HEK293 (cell line): ENCODE data around the gene KCNK1.

ENCODE experiments used
- GLI4 ChIP-seq: fragments of 450-650 bp; formaldehyde crosslinking; IDR thresholded peaks from 2 replicates; pipeline ENCODE4 v1.5.1; 2016; ENCODE audit warnings: missing biosample characterization, missing genetic modification characterization
- KLF1 ChIP-seq: fragments of 450-650 bp; formaldehyde crosslinking; IDR thresholded peaks from 2 replicates; pipeline ENCODE4 v1.5.1; 2016; ENCODE audit warnings: missing biosample characterization, missing genetic modification characterization
- KLF8 ChIP-seq: fragments of 450-650 bp; formaldehyde crosslinking; IDR thresholded peaks from 2 replicates; pipeline ENCODE4 v1.5.1; 2016; ENCODE audit warnings: missing biosample characterization, missing genetic modification characterization
- KLF9 ChIP-seq: fragments of 450-650 bp; formaldehyde crosslinking; IDR thresholded peaks from 2 replicates; pipeline ENCODE4 v1.5.1; 2016; ENCODE audit warnings: missing biosample characterization, missing genetic modification characterization, low read depth
- MZF1 ChIP-seq: fragments of 450-650 bp; formaldehyde crosslinking; IDR thresholded peaks from 2 replicates; pipeline ENCODE4 v1.5.1; 2017; ENCODE audit warnings: missing biosample characterization, missing genetic modification characterization, borderline replicate concordance
- OSR2 ChIP-seq: fragments of 450-650 bp; formaldehyde crosslinking; IDR thresholded peaks from 2 replicates; pipeline ENCODE4 v1.5.1; 2016; ENCODE audit warnings: missing biosample characterization, missing genetic modification characterization
- PRDM6 ChIP-seq: fragments of 450-650 bp; formaldehyde crosslinking; IDR thresholded peaks from 2 replicates; pipeline ENCODE4 v1.5.1; 2017; ENCODE audit warnings: missing biosample characterization, missing genetic modification characterization
- SETDB1 ChIP-seq: IDR thresholded peaks from one replicate; pipeline ENCODE4 v1.6.1; 2017; ENCODE audit warnings: mild to moderate bottlenecking, low read length, moderate library complexity, mixed read lengths; ENCODE audit not compliant: insufficient read length
- ZBTB1 ChIP-seq: fragments of 450-650 bp; formaldehyde crosslinking; IDR thresholded peaks from 2 replicates; pipeline ENCODE4 v1.5.1; 2016; ENCODE audit warnings: missing biosample characterization, missing genetic modification characterization
- ZBTB20 ChIP-seq: fragments of 450-650 bp; formaldehyde crosslinking; IDR thresholded peaks from 2 replicates; pipeline ENCODE4 v1.5.1; 2016; ENCODE audit warnings: missing biosample characterization, missing genetic modification characterization
- ZBTB48 ChIP-seq: fragments of 450-650 bp; formaldehyde crosslinking; IDR thresholded peaks from 2 replicates; pipeline ENCODE4 v1.5.1; 2016; ENCODE audit warnings: missing biosample characterization, missing genetic modification characterization
- ZBTB6 ChIP-seq: fragments of 450-650 bp; formaldehyde crosslinking; IDR thresholded peaks from 2 replicates; pipeline ENCODE4 v1.5.1; 2017; ENCODE audit warnings: missing biosample characterization, missing genetic modification characterization
- ZFP37 ChIP-seq: fragments of 450-650 bp; formaldehyde crosslinking; IDR thresholded peaks from 2 replicates; pipeline ENCODE4 v1.5.1; 2016; ENCODE audit warnings: missing biosample characterization, missing genetic modification characterization
- ZNF140 ChIP-seq: fragments of 450-650 bp; formaldehyde crosslinking; IDR thresholded peaks from 2 replicates; pipeline ENCODE4 v1.5.1; 2016; ENCODE audit warnings: missing biosample characterization, missing genetic modification characterization
- ZNF169 ChIP-seq: fragments of 450-650 bp; formaldehyde crosslinking; IDR thresholded peaks from 2 replicates; pipeline ENCODE4 v1.5.1; 2016; ENCODE audit warnings: missing biosample characterization, missing genetic modification characterization
- ZNF423 ChIP-seq: fragments of 450-650 bp; formaldehyde crosslinking; IDR thresholded peaks from 2 replicates; pipeline ENCODE4 v1.5.1; 2016; ENCODE audit warnings: missing biosample characterization, missing genetic modification characterization
- ZNF670 ChIP-seq: fragments of 450-650 bp; formaldehyde crosslinking; IDR thresholded peaks from 2 replicates; pipeline ENCODE4 v1.5.1; 2016; ENCODE audit warnings: missing biosample characterization, missing genetic modification characterization, low read depth
- ZNF692 ChIP-seq: fragments of 450-650 bp; formaldehyde crosslinking; IDR thresholded peaks from 2 replicates; pipeline ENCODE4 v1.5.1; 2016; ENCODE audit warnings: missing biosample characterization, missing genetic modification characterization
- ZNF76 ChIP-seq: fragments of 450-650 bp; formaldehyde crosslinking; IDR thresholded peaks from 2 replicates; pipeline ENCODE4; 2016; ENCODE audit warnings: low read depth, missing biosample characterization, missing genetic modification characterization, borderline replicate concordance
- ZNF777 ChIP-seq: fragments of 450-650 bp; formaldehyde crosslinking; IDR thresholded peaks from 2 replicates; pipeline ENCODE4 v1.5.1; 2017; ENCODE audit warnings: missing biosample characterization, missing genetic modification characterization, borderline replicate concordance
- ZSCAN30 ChIP-seq: fragments of 450-650 bp; IDR thresholded peaks from 2 replicates; pipeline ENCODE4 v1.5.1; 2018; ENCODE audit warnings: missing biosample characterization, mild to moderate bottlenecking, missing genetic modification characterization, moderate library complexity
- ZXDB ChIP-seq: fragments of 450-650 bp; formaldehyde crosslinking; IDR thresholded peaks from 2 replicates; pipeline ENCODE4 v1.5.1; 2016; ENCODE audit warnings: missing biosample characterization, missing genetic modification characterization
- TF ChIP-seq, protein P1 (sequence below): fragments of 450-650 bp; formaldehyde crosslinking; IDR thresholded peaks from 2 replicates; pipeline ENCODE4 v1.5.1; 2016; ENCODE audit warnings: missing biosample characterization, missing genetic modification characterization, borderline replicate concordance
- TF ChIP-seq, protein P2 (sequence below): fragments of 450-650 bp; formaldehyde crosslinking; IDR thresholded peaks from 2 replicates; pipeline ENCODE4 v1.5.1; 2016; ENCODE audit warnings: missing biosample characterization, missing genetic modification characterization
- TF ChIP-seq, protein P3 (sequence below): fragments of 450-650 bp; formaldehyde crosslinking; IDR thresholded peaks from 2 replicates; pipeline ENCODE4 v1.5.1; 2016; ENCODE audit warnings: missing biosample characterization, missing genetic modification characterization
- TF ChIP-seq, protein P4 (sequence below): fragments of 450-650 bp; formaldehyde crosslinking; IDR thresholded peaks from 2 replicates; pipeline ENCODE4 v1.5.1; 2016; ENCODE audit warnings: missing biosample characterization, missing genetic modification characterization

KCNK1 gene

GRCh38 chr1:233635765-233636502 is 22.0 kb downstream of the KCNK1 start (continued):
- TF ChIP-seq, protein P1, sequence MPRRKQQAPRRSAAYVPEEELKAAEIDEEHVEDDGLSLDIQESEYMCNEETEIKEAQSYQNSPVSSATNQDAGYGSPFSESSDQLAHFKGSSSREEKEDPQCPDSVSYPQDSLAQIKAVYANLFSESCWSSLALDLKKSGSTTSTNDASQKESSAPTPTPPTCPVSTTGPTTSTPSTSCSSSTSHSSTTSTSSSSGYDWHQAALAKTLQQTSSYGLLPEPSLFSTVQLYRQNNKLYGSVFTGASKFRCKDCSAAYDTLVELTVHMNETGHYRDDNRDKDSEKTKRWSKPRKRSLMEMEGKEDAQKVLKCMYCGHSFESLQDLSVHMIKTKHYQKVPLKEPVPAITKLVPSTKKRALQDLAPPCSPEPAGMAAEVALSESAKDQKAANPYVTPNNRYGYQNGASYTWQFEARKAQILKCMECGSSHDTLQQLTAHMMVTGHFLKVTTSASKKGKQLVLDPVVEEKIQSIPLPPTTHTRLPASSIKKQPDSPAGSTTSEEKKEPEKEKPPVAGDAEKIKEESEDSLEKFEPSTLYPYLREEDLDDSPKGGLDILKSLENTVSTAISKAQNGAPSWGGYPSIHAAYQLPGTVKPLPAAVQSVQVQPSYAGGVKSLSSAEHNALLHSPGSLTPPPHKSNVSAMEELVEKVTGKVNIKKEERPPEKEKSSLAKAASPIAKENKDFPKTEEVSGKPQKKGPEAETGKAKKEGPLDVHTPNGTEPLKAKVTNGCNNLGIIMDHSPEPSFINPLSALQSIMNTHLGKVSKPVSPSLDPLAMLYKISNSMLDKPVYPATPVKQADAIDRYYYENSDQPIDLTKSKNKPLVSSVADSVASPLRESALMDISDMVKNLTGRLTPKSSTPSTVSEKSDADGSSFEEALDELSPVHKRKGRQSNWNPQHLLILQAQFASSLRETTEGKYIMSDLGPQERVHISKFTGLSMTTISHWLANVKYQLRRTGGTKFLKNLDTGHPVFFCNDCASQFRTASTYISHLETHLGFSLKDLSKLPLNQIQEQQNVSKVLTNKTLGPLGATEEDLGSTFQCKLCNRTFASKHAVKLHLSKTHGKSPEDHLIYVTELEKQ (tag by site-specific recombination) = peak; percentile 96
- TF ChIP-seq ZNF670 (tag by site-specific recombination) (no peak), ZBTB48 (tag by site-specific recombination) (peak; percentile 97), ZFP37 (tag by site-specific recombination) (peak; percentile 96), ZXDB (tag by site-specific recombination) (peak; percentile 99), ZBTB1 (tag by site-specific recombination) (peak; percentile 55; the same call in 1 of the 2 replicates), ZBTB20 (tag by site-specific recombination) (peak; percentile 96), PRDM6 (tag by site-specific recombination) (peak; percentile 91), KLF8 (peak; percentile 82), ZSCAN30 (tag by site-specific recombination) (peak; percentile 91), ZNF423 (tag by site-specific recombination) (peak; percentile 76), KLF9 (tag by site-specific recombination) (no peak), ZBTB6 (tag by site-specific recombination) (peak; percentile 96), ZNF777 (tag by site-specific recombination) (no peak), GLI4 (tag by site-specific recombination) (no peak), ZNF169 (tag by site-specific recombination) (no peak), OSR2 (peak; percentile 100), MZF1 (tag by site-specific recombination) (peak; percentile 100), SETDB1 (peak; percentile 68), ZNF692 (peak; percentile 97), ZNF140 (tag by site-specific recombination) (peak; percentile 51; the same call in 1 of the 2 replicates), ZNF76 (peak; percentile 16; the same call in 1 of the 2 replicates), KLF1 (tag by site-specific recombination) (peak; percentile 46)
- TF ChIP-seq, protein P2, sequence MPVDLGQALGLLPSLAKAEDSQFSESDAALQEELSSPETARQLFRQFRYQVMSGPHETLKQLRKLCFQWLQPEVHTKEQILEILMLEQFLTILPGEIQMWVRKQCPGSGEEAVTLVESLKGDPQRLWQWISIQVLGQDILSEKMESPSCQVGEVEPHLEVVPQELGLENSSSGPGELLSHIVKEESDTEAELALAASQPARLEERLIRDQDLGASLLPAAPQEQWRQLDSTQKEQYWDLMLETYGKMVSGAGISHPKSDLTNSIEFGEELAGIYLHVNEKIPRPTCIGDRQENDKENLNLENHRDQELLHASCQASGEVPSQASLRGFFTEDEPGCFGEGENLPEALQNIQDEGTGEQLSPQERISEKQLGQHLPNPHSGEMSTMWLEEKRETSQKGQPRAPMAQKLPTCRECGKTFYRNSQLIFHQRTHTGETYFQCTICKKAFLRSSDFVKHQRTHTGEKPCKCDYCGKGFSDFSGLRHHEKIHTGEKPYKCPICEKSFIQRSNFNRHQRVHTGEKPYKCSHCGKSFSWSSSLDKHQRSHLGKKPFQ = peak; percentile 96
- TF ChIP-seq, protein P3, sequence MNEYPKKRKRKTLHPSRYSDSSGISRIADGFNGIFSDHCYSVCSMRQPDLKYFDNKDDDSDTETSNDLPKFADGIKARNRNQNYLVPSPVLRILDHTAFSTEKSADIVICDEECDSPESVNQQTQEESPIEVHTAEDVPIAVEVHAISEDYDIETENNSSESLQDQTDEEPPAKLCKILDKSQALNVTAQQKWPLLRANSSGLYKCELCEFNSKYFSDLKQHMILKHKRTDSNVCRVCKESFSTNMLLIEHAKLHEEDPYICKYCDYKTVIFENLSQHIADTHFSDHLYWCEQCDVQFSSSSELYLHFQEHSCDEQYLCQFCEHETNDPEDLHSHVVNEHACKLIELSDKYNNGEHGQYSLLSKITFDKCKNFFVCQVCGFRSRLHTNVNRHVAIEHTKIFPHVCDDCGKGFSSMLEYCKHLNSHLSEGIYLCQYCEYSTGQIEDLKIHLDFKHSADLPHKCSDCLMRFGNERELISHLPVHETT (tag by site-specific recombination) = peak; percentile 96
- TF ChIP-seq, protein P4, sequence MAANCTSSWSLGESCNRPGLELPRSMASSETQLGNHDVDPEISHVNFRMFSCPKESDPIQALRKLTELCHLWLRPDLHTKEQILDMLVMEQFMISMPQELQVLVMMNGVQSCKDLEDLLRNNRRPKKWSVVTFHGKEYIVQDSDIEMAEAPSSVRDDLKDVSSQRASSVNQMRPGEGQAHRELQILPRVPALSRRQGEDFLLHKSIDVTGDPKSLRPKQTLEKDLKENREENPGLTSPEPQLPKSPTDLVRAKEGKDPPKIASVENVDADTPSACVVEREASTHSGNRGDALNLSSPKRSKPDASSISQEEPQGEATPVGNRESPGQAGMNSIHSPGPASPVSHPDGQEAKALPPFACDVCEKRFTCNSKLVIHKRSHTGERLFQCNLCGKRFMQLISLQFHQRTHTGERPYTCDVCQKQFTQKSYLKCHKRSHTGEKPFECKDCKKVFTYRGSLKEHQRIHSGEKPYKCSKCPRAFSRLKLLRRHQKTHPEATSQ (tag by site-specific recombination) = peak; percentile 90
